NCI-H2196 (cell line): ENCODE measurements around the gene CYP1B1.
"Not testable (repeated sequence)": the region's sequence is repeated elsewhere in the genome, so short reads cannot be mapped to it uniquely, and the experiment has no call there.

ENCODE experiments used
- DNase-seq: peaks from one replicate; lab custom pipeline; 2025; ENCODE audit not compliant: unreplicated experiment; lab: John Stamatoyannopoulos, UW

Gene CYP1B1

DNA sequence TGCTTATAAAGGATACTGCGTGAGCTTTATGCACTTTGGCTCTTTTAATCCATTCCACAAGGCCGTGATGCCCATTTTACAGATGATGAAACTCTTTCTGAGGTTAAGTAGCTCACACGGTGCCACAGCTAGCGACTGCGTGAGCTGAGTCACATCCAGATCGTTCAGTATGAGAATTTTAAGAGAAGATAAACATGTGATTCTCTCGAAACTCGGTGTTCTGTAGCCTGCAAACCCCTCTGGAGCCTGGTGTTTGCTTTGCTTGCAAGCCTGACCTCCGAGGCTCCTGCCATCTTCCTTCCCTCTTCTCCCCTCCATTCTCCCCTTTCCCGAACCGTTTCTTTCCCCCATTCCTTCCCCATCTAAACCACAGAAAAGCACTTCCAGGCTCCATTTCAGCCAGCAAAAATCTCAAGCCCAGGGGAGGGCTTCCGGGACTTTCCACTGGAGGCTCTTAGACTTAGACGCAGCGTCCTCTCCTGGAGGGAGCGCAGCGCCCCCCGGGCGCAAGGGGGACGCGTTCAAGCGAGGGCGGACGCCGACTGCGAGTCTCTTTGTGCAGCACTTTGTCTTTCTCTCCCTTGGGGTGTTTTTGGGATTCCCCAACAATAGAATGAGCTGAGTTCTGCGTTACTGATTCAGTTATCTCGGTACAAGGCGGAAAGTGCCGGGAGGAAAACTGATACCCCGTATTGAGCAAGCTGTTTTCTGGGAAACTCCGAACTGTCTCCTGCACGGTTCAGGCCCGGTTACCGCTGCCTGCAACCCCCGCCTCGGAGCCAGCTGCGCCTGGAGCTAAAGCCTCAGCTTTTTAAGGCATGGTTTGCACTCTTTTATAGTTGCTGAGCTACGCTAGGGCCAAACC, 38.0 kb downstream of the CYP1B1 start:
- no peak for DNase-seq

GRCh38 chr2:38037325-38037724, 38.6 kb downstream of the CYP1B1 start:
- no peak for DNase-seq

GRCh38 chr2:38035968-38036367, 40.0 kb downstream of the CYP1B1 start:
- DNase-seq = no peak

DNA sequence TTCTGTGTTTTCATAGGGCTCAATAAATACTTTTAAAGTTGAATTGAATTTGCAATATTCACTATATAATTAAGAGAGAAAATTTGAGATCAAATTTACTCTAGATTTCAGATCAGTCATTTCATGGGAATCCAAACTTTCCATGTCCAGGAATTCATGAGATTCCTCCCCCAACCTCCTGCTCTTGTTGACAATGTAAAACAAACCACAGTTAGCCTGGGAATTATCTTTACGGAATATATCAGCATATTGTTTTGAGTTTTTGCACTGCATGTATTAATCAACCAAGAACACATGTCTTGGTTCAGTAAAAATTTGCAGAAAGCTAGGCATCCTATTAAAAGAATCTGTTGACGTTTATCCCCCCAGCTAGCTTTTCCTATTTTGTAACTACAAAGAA, 42.3 kb downstream of the CYP1B1 start:
- DNase-seq = no peak

DNA sequence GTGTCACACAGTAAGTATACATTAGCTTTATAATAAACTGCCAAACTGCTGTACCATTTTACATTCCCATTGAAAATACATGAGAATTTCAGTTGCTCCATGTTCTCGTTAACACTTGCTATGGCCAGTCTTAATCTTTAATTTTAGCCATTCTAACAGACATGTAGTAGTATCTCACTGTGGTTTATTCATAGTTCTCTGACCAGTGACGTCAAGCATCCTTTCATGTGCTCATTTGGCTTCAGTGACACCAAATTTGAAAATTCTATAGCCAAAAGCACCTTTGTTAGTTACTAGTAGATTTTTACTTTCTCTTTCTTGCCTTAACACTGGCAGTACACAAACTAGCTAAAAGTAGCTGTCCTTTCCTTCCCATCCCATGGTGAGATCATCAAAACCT, 43.0 kb downstream of the CYP1B1 start:
- no peak for DNase-seq

DNA sequence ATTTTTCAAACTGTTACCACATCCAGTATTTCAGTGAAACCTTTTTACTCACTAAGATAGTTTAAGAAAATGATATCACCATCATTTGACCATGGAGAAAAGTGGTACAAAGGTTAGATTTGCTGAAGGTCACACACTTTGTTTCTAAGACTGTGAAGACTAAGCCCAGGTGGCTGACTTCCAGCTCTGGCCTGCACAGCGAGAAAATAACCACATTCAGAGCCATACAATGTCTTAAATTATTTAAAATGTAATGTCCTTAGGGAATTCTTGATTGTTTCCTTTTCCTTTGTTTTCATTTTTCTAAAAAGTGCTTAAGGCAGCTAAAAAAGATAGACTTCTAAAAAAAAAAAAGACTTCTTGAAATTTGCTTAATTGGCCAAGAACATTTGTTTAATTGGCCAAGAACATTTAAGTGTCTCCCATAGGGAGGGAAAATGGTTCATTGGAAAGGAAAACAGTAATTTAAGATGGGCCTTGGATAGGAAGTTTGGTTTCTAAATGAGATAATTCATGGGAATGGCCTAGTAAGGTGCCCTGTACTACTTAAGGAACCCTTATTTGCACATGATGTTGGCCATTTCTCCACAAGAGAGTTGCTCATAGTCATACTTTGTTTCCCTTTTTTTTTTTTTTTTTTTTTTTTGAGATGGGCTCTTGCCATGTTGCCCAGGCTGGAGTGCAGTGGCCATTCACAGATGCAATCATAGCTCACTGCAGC, 45.2 kb downstream of the CYP1B1 start:
- DNase-seq = no peak

DNA sequence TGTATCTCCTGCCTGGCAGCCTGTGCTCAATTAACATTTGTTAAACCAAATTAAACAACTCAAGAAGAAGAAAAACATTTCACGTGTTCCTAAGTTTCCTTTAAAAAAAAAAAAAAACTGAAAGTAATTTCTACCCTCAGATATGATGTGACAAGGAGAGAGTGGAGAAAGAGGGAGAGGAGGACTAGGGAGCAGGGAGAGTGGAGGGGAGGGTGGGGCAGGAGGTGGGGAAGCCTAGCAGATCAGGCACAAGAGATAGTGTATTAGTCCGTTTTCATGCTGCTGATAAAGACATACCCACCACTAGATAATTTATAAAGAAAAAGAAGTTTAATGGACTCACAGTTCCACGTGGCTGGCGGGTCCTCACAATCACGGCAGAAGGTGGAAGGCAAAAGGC, 46.4 kb downstream of the CYP1B1 start:
- no peak for DNase-seq

GRCh38 chr2:38028829-38029228, 47.1 kb downstream of the CYP1B1 start:
- DNase-seq = no peak

DNA sequence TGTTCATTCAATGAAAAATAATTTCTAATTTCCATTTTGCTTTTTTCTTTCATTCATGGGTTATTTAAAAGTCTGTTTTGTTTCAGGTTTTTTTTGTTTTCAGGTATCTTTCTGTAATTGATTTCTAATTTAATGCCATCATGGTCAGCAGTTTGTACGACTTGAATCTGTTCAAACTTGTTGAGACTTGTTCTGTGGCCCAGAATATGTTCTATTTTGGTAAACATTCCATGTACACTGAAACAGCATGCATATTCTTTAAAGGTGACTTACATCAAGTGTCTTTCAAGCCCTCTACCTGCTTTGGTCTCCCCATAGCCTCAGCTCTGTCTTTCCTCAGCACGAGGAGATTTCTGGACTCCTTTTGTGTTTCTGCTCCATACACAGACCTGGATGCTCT, 49.1 kb downstream of the CYP1B1 start:
- DNase-seq = no peak

GRCh38 chr2:38021589-38021988, 54.4 kb downstream of the CYP1B1 start:
- DNase-seq = no peak

GRCh38 chr2:38020359-38021069, 55.4 kb downstream of the CYP1B1 start:
- DNase-seq = not testable (repeated sequence)

DNA sequence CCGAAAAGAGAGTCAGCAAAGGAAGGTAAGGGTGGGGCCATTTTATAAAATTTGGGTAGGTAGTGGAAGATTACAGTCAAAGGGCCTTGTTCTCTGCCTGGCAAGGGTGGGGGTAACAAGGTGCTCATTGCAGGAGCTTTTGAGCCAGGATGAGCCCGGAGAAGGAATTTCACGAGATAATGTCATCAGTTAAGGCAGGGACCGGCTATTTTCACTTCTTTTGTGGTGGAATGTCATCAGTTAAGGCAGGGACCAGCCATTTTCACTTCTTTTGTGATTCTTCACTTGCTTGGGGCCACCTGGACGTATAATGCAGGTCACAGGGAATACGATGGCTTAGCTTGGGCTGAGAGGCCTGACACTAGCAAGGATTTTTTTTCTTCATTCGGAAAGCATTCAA, 58.1 kb downstream of the CYP1B1 start:
- DNase-seq = no peak
